K562 (cell line): ENCODE measurements around the gene MUC3A. TPM values are rescaled to one million over a fixed set of nuclear protein-coding genes. Genes with fewer than 3 reads are reported as not detected.

Source experiments
- ARID1B ChIP-seq: fragments of 450-650 bp; IDR thresholded peaks from 2 replicates; pipeline ENCODE4 v1.6.1; 2016; ENCODE audit warnings: antibody characterized with exemption, mild to moderate bottlenecking, inconsistent platforms
- DIDO1 ChIP-seq: fragments of 450-650 bp; IDR thresholded peaks from 2 replicates; pipeline ENCODE4 v1.6.1; 2016; ENCODE audit warnings: low read depth, missing biosample characterization, missing genetic modification characterization
- HNRNPH1 ChIP-seq: fragments of 200-400 bp; formaldehyde crosslinking; optimal IDR thresholded peaks from 2 replicates; pipeline ENCODE3; 2017; ENCODE audit warnings: low read depth, mild to moderate bottlenecking, low read length, moderate library complexity
- KDM5B ChIP-seq: fragments of 200-600 bp; sonication (generic); IDR thresholded peaks from 2 replicates; pipeline ENCODE4 v1.6.1; 2012; ENCODE audit warnings: low read depth, mild to moderate bottlenecking, moderate library complexity, low read length, control low read depth, inconsistent platforms; ENCODE audit not compliant: insufficient replicate concordance
- MCM7 ChIP-seq, 2 experiments: fragments of 450-650 bp; IDR thresholded peaks; 2 replicates each; pipeline ENCODE4 v1.6.1; 2016 to 2018
- MYBL2 ChIP-seq, 2 experiments: fragments of 450-650 bp in 1 of 2; sonication (generic) in 1 of 2; formaldehyde crosslinking in 1 of 2; IDR thresholded peaks; 2 replicates each; pipeline versions ENCODE4 v1.6.1 to v1.8.1; 2017 to 2022; ENCODE audit warnings: borderline replicate concordance in 1 of 2, inconsistent platforms in 1 of 2, low read depth in 1 of 2, mild to moderate bottlenecking in 1 of 2, missing genetic modification reagents in 1 of 2, moderate library complexity in 1 of 2
- PRPF4 ChIP-seq: fragments of 200-400 bp; formaldehyde crosslinking; IDR thresholded peaks from one replicate; pipeline ENCODE4 v1.6.1; 2017; ENCODE audit warnings: low read length, low read depth, mild to moderate bottlenecking; ENCODE audit not compliant: insufficient read depth, poor library complexity, severe bottlenecking
- PTRF ChIP-seq: fragments of 450-650 bp; IDR thresholded peaks from 2 replicates; pipeline ENCODE4 v1.6.1; 2016; ENCODE audit warnings: mild to moderate bottlenecking, missing genetic modification characterization, missing compliant biosample characterization
- THRAP3 ChIP-seq: fragments of 450-650 bp; IDR thresholded peaks from 2 replicates; pipeline ENCODE4 v1.6.1; 2016; ENCODE audit warnings: mild to moderate bottlenecking, inconsistent platforms, borderline replicate concordance
- polyA plus RNA-seq, 8 experiments: library from polyadenylated mRNA; depleted of rRNA in 4 of 8; stranded (reverse) in 5 of 8; unstranded in 3 of 8; fragments of >200 nt; fragmentation: Nextera tagmentation in 2 of 8; fragmentation: Illumina TruSeq in 1 of 8; extraction: Ambion mirVana in 2 of 8; extraction: Trizol in 1 of 8; gene quantifications; 2 replicates each; pipeline versions ENCODE4 v1.2.1 to v1.2.3, GENCODE V29; 2011 to 2014; ENCODE audit warnings: inconsistent platforms in 1 of 8, missing spikeins in 1 of 8
- total RNA-seq, 7 experiments: library from RNA; depleted of rRNA in 6 of 7; stranded (reverse); fragments of >200 nt in 6 of 7; fragmentation: Illumina TruSeq in 2 of 7; extraction: Trizol in 2 of 7; gene quantifications; 2 replicates each; pipeline versions ENCODE4 v1.2.1 to v1.2.3, GENCODE V29; 2011 to 2021; ENCODE audit warnings: low replicate concordance in 1 of 7
- TF ChIP-seq, protein P1 (sequence below), 2 experiments: IDR thresholded peaks; 2 replicates each; pipeline ENCODE4 v1.6.1; 2012; ENCODE audit warnings: improper control_type of control experiment in 2 of 2, low read depth in 2 of 2, low read length in 2 of 2, borderline replicate concordance in 1 of 2
- TF ChIP-seq, protein P2 (sequence below): fragments of 250-450 bp; sonication (Bioruptor Pico); IDR thresholded peaks from 2 replicates; pipeline ENCODE4 v1.8.0; 2021; ENCODE audit warnings: mild to moderate bottlenecking, moderate library complexity
- TF ChIP-seq, protein P3 (sequence below): sonication (generic); formaldehyde crosslinking; IDR thresholded peaks from 2 replicates; pipeline ENCODE4 v1.9.0; 2022; ENCODE audit warnings: mild to moderate bottlenecking, missing genetic modification reagents
- TF ChIP-seq, protein P4 (sequence below): sonication (generic); formaldehyde crosslinking; IDR thresholded peaks from 2 replicates; pipeline ENCODE4 v1.8.0; 2022; ENCODE audit warnings: mild to moderate bottlenecking, missing genetic modification reagents

Gene MUC3A
- total and polyA plus RNA-seq, 9 of the 15 experiments (the other 6 are each of a cell fraction or from before 2014, with no cell fraction given): 0.06 to 2.2 (median 0.20) TPM; not detected in 1

DNA sequence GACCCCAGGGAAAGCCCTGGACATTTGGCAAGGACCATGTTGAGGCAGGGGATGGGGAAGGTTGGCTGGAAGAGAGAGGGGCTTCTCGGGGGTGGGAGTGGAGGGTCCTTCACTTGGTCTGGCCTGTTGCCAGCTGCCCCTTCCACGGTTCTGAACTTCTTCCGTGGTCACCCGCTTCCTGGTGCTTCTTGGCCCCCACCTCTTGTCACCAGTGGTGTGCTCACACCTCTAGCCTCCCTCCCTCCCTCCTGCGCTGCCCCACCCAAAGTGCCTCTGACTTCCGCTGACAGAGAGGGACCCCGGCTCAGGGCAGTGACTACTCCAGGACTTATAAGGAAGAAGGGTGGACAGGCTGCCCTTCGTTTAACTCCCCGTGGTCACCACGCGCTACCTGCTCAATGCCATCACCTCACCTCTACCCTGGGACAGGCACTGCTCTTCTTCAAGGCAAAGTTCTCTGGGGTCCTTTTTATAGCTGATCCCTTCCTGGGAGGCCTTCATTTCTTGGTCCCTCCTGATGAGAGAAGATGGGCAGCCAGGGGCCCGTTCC, 19.8 kb downstream of the MUC3A start, which contains the start of gene MUC12 (continued):
- TF ChIP-seq, protein P1, sequence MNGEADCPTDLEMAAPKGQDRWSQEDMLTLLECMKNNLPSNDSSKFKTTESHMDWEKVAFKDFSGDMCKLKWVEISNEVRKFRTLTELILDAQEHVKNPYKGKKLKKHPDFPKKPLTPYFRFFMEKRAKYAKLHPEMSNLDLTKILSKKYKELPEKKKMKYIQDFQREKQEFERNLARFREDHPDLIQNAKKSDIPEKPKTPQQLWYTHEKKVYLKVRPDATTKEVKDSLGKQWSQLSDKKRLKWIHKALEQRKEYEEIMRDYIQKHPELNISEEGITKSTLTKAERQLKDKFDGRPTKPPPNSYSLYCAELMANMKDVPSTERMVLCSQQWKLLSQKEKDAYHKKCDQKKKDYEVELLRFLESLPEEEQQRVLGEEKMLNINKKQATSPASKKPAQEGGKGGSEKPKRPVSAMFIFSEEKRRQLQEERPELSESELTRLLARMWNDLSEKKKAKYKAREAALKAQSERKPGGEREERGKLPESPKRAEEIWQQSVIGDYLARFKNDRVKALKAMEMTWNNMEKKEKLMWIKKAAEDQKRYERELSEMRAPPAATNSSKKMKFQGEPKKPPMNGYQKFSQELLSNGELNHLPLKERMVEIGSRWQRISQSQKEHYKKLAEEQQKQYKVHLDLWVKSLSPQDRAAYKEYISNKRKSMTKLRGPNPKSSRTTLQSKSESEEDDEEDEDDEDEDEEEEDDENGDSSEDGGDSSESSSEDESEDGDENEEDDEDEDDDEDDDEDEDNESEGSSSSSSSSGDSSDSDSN (IDR thresholded peaks at IDR 0.05; ENCODE audit: borderline replicate concordance in 1 of 2, low read depth in 2 of 2, low read length in 2 of 2): no peak
- no peak for TF ChIP-seq MYBL2 (IDR thresholded peaks at IDR 0.05; ENCODE audit: low read depth)
- no peak for TF ChIP-seq MYBL2 (CRISPR knock-in tag; IDR thresholded peaks at IDR 0.05; ENCODE audit: borderline replicate concordance)
- no peak for TF ChIP-seq ARID1B
- TF ChIP-seq, protein P2, sequence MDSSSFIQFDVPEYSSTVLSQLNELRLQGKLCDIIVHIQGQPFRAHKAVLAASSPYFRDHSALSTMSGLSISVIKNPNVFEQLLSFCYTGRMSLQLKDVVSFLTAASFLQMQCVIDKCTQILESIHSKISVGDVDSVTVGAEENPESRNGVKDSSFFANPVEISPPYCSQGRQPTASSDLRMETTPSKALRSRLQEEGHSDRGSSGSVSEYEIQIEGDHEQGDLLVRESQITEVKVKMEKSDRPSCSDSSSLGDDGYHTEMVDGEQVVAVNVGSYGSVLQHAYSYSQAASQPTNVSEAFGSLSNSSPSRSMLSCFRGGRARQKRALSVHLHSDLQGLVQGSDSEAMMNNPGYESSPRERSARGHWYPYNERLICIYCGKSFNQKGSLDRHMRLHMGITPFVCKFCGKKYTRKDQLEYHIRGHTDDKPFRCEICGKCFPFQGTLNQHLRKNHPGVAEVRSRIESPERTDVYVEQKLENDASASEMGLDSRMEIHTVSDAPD (CRISPR knock-in tag): no peak
- no peak for TF ChIP-seq THRAP3
- TF ChIP-seq PRPF4: no peak
- TF ChIP-seq, protein P3, sequence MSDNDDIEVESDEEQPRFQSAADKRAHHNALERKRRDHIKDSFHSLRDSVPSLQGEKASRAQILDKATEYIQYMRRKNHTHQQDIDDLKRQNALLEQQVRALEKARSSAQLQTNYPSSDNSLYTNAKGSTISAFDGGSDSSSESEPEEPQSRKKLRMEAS (CRISPR knock-in tag): no peak
- TF ChIP-seq HNRNPH1: no peak
- TF ChIP-seq KDM5B: no peak
- no peak for TF ChIP-seq DIDO1 (tag)
- no peak for TF ChIP-seq MCM7 (IDR thresholded peaks at IDR 0.05)
- TF ChIP-seq, protein P4, sequence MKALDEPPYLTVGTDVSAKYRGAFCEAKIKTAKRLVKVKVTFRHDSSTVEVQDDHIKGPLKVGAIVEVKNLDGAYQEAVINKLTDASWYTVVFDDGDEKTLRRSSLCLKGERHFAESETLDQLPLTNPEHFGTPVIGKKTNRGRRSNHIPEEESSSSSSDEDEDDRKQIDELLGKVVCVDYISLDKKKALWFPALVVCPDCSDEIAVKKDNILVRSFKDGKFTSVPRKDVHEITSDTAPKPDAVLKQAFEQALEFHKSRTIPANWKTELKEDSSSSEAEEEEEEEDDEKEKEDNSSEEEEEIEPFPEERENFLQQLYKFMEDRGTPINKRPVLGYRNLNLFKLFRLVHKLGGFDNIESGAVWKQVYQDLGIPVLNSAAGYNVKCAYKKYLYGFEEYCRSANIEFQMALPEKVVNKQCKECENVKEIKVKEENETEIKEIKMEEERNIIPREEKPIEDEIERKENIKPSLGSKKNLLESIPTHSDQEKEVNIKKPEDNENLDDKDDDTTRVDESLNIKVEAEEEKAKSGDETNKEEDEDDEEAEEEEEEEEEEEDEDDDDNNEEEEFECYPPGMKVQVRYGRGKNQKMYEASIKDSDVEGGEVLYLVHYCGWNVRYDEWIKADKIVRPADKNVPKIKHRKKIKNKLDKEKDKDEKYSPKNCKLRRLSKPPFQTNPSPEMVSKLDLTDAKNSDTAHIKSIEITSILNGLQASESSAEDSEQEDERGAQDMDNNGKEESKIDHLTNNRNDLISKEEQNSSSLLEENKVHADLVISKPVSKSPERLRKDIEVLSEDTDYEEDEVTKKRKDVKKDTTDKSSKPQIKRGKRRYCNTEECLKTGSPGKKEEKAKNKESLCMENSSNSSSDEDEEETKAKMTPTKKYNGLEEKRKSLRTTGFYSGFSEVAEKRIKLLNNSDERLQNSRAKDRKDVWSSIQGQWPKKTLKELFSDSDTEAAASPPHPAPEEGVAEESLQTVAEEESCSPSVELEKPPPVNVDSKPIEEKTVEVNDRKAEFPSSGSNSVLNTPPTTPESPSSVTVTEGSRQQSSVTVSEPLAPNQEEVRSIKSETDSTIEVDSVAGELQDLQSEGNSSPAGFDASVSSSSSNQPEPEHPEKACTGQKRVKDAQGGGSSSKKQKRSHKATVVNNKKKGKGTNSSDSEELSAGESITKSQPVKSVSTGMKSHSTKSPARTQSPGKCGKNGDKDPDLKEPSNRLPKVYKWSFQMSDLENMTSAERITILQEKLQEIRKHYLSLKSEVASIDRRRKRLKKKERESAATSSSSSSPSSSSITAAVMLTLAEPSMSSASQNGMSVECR (CRISPR knock-in tag): no peak
- no peak for TF ChIP-seq PTRF
- TF ChIP-seq, all 486 proteins: peak for 0
